Breast epithelium (tissue), 4 donors: ENCODE measurements around the gene TMEM126A. TPM values are rescaled to one million over a fixed set of nuclear protein-coding genes. Genes with fewer than 3 reads are reported as not detected.
"Not testable (repeated sequence)": the region's sequence is repeated elsewhere in the genome, so short reads cannot be mapped to it uniquely, and the experiment has no call there.

Experiments
- DNase-seq, 2 donors: peaks; one replicate each; pipeline ENCODE4 v3.0.0-alpha.2; 2019; ENCODE audit warnings: low spot score in 2 of 2
- H3K27ac ChIP-seq, 2 donors: fragments of 200-600 bp; sonication (generic) in 1 of 2; one replicate each; pipeline ENCODE4 v1.5.1; 2016 to 2019; ENCODE audit warnings: mild to moderate bottlenecking in 1 of 2
- H3K27me3 ChIP-seq, 2 donors: fragments of 200-600 bp; sonication (generic) in 1 of 2; one replicate each; pipeline versions ENCODE4 v1.5.1 to v1.6.0; 2017 to 2019; ENCODE audit warnings: control low read depth in 1 of 2, mild to moderate bottlenecking in 1 of 2
- H3K36me3 ChIP-seq: fragments of 200-600 bp; one replicate; pipeline ENCODE4 v1.5.1; 2019
- H3K4me1 ChIP-seq, 2 donors: fragments of 200-600 bp; sonication (generic); one replicate each; pipeline ENCODE4 v1.5.1; 2016 to 2019; ENCODE audit warnings: control low read depth in 1 of 2
- H3K4me3 ChIP-seq, 3 donors: fragments of 200-600 bp; sonication (generic); 1 replicate in 2 of 3; 2 replicates in 1 of 3; pipeline ENCODE4 v1.5.1; 2016 to 2019; ENCODE audit warnings: mild to moderate bottlenecking in 3 of 3, moderate library complexity in 2 of 3
- H3K9me3 ChIP-seq, 2 donors: fragments of 200-600 bp; sonication (generic) in 1 of 2; one replicate each; pipeline ENCODE4 v1.5.1; 2016 to 2019; ENCODE audit warnings: control low read depth in 1 of 2
- CTCF ChIP-seq, 3 donors: fragments of 450-650 bp; IDR thresholded peaks; one replicate each; pipeline ENCODE4 v1.5.1; 2016 to 2017; ENCODE audit warnings: antibody characterized with exemption in 3 of 3, mild to moderate bottlenecking in 3 of 3, moderate library complexity in 3 of 3
- POLR2A ChIP-seq: fragments of 450-650 bp; IDR thresholded peaks from one replicate; pipeline ENCODE4 v1.6.1; 2016; ENCODE audit warnings: antibody characterized with exemption, mild to moderate bottlenecking, moderate library complexity
- POLR2AphosphoS5 ChIP-seq, 3 donors: sonication (generic); formaldehyde crosslinking; IDR thresholded peaks; one replicate each; pipeline ENCODE4 v1.6.1; 2017; ENCODE audit warnings: antibody characterized with exemption in 3 of 3
- intact Hi-C: fragments of 100-400 bp; cut with DNase I; formaldehyde crosslinking; loops from one replicate; pipeline ENCODE4 v1.15.1; 2023; ENCODE audit warnings: low total_unique reads
- total RNA-seq, 3 donors: library from RNA; depleted of rRNA; stranded (reverse); fragments of >200 nt; gene quantifications; one replicate each; pipeline ENCODE4 v1.1.0, GENCODE V29; 2016

TMEM126A gene
- total RNA-seq, 3 donors from 2014 or later = 18.6 to 33.9 (median 23.9) TPM

GRCh38 chr11:85652786-85653447 is 5.2 kb downstream of the TMEM126A start:
- no peaks in the 10 kb centered on the region for H3K27me3 ChIP-seq
- H3K27ac ChIP-seq = no peak overlapping the region
- intact Hi-C loops = no loop called here
- DNase-seq = no peak
- no peak for TF ChIP-seq CTCF (IDR thresholded peaks at IDR 0.05)
- TF ChIP-seq POLR2AphosphoS5 (IDR thresholded peaks at IDR 0.05) = no peak
- no peak for TF ChIP-seq POLR2A
- peaks cover 0 to 5% of the 10 kb centered on the region in 2 donors for H3K4me1 ChIP-seq
- no peaks in the 10 kb centered on the region for H3K9me3 ChIP-seq
- H3K36me3 ChIP-seq = no peaks in the 10 kb centered on the region
- H3K4me3 ChIP-seq = no peak overlapping the region

GRCh38 chr11:85654343-85654742 is 6.6 kb downstream of the TMEM126A start:
- intact Hi-C loops, H3K36me3 ChIP-seq, H3K27ac ChIP-seq: not testable (repeated sequence)

GRCh38 chr11:85656777-85657176 is 9.0 kb downstream of the TMEM126A start:
- H3K27me3 ChIP-seq = no peaks in the 10 kb centered on the region
- no peak overlapping the region for H3K4me3 ChIP-seq
- no peak overlapping the region for H3K27ac ChIP-seq
- TF ChIP-seq POLR2A (no peak), POLR2AphosphoS5 (IDR thresholded peaks at IDR 0.05) (no peak), CTCF (IDR thresholded peaks at IDR 0.05) (no peak)
- intact Hi-C loops = no loop called here
- H3K4me1 ChIP-seq = peaks cover 0 to 12% of the 10 kb centered on the region in 2 donors
- no peak for DNase-seq
- H3K36me3 ChIP-seq = no peaks in the 10 kb centered on the region
- no peaks in the 10 kb centered on the region for H3K9me3 ChIP-seq

More at GRCh38 chr11:85654343-85654742, 6.6 kb downstream of the TMEM126A start:
- H3K9me3 ChIP-seq, H3K4me3 ChIP-seq, H3K4me1 ChIP-seq, DNase-seq, H3K27me3 ChIP-seq: not testable (repeated sequence)

- Histone ChIP-seq H3K27ac (no peak overlapping the region), H3K4me1 (peaks cover 0 to 17% of the 10 kb centered on the region in 2 donors), H3K4me3 (no peak overlapping the region), H3K27me3 (no peaks in the 10 kb centered on the region), H3K9me3 (no peaks in the 10 kb centered on the region), H3K36me3 (no peaks in the 10 kb centered on the region)
- intact Hi-C loops = no loop called here
- no peak for DNase-seq
- TF ChIP-seq POLR2A = no peak
- no peak for TF ChIP-seq POLR2AphosphoS5 (IDR thresholded peaks at IDR 0.05)
- no peak for TF ChIP-seq CTCF (IDR thresholded peaks at IDR 0.05)
These were observed 10.4 kb downstream of the TMEM126A start for GRCh38 chr11:85658180-85658579.

- Histone ChIP-seq H3K4me3 (peak overlapping the region in 2 of 3 donors; percentile 91 to 98), H3K27ac (no peak overlapping the region), H3K27me3 (no peaks in the 10 kb centered on the region), H3K4me1 (peaks cover 0 to 17% of the 10 kb centered on the region in 2 donors), H3K9me3 (no peaks in the 10 kb centered on the region), H3K36me3 (no peaks in the 10 kb centered on the region)
- TF ChIP-seq POLR2A (no peak), POLR2AphosphoS5 (IDR thresholded peaks at IDR 0.05) (no peak), CTCF (IDR thresholded peaks at IDR 0.05) (no peak)
- intact Hi-C loops = no loop called here
- no peak for DNase-seq
These were observed 14.4 kb downstream of the TMEM126A start for GRCh38 chr11:85661972-85662664.
